ENCODE data around the gene BRD8.

- no peak for TF ChIP-seq POLR2A (IDR thresholded peaks at IDR 0.05)
- TF ChIP-seq, protein P1, sequence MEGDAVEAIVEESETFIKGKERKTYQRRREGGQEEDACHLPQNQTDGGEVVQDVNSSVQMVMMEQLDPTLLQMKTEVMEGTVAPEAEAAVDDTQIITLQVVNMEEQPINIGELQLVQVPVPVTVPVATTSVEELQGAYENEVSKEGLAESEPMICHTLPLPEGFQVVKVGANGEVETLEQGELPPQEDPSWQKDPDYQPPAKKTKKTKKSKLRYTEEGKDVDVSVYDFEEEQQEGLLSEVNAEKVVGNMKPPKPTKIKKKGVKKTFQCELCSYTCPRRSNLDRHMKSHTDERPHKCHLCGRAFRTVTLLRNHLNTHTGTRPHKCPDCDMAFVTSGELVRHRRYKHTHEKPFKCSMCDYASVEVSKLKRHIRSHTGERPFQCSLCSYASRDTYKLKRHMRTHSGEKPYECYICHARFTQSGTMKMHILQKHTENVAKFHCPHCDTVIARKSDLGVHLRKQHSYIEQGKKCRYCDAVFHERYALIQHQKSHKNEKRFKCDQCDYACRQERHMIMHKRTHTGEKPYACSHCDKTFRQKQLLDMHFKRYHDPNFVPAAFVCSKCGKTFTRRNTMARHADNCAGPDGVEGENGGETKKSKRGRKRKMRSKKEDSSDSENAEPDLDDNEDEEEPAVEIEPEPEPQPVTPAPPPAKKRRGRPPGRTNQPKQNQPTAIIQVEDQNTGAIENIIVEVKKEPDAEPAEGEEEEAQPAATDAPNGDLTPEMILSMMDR (IDR thresholded peaks at IDR 0.05) = no peak
Observed at GRCh38 chr5:138177941-138178515, 402 bp downstream of the BRD8 start.

Measured in testis (tissue), 2 donors.